NB4 (cell line): Measurements from ENCODE around the gene KCNQ2.

ENCODE experiments used
- DNase-seq: peaks from one replicate; pipeline ENCODE4 v3.0.0; 2010; ENCODE audit warnings: low read depth
- H3K4me3 ChIP-seq: one replicate; pipeline ENCODE4 v1.5.1; 2011; ENCODE audit warnings: mild to moderate bottlenecking, low read depth, low read length, moderate library complexity
- CTCF ChIP-seq: IDR thresholded peaks from one replicate; pipeline ENCODE4 v1.5.1; 2012; ENCODE audit warnings: low read depth, low read length
- MAX ChIP-seq: IDR thresholded peaks from 2 replicates; pipeline ENCODE4 v1.6.1; 2011; ENCODE audit warnings: low read depth, low read length
- MYC ChIP-seq: IDR thresholded peaks from 2 replicates; pipeline ENCODE4 v1.6.1; 2011; ENCODE audit warnings: low read depth, low read length
- POLR2A ChIP-seq: IDR thresholded peaks from 2 replicates; pipeline ENCODE4 v1.6.1; 2011; ENCODE audit warnings: mild to moderate bottlenecking; ENCODE audit not compliant: insufficient read length; ENCODE audit errors: extremely low read depth

Gene KCNQ2

GRCh38 chr20:63360850-63361518 is 111.5 kb downstream of the KCNQ2 start, which contains the start of gene CHRNA4:
Gene CHRNA4, minus strand, starts transcription at chr20:63361349. Its CDS starts 184 bp downstream, at chr20:63361165.
- TF ChIP-seq CTCF: no peak
- TF ChIP-seq MAX: no peak
- TF ChIP-seq POLR2A: no peak
- TF ChIP-seq MYC: no peak
- no peak within 1 kb of the TSS for H3K4me3 ChIP-seq
- no peak for DNase-seq

GRCh38 chr20:63359937-63360849 is 112.3 kb downstream of the KCNQ2 start:
- no peak overlapping the region for H3K4me3 ChIP-seq
- TF ChIP-seq MAX: no peak
- TF ChIP-seq MYC: no peak
- TF ChIP-seq POLR2A: no peak
- no peak for TF ChIP-seq CTCF
- DNase-seq: no peak

- no peak for TF ChIP-seq MAX
- TF ChIP-seq POLR2A: no peak
- no peak for TF ChIP-seq CTCF
- TF ChIP-seq MYC: no peak
- no peak for DNase-seq
- H3K4me3 ChIP-seq: no peak overlapping the region
Observed at GRCh38 chr20:63359164-63359934, 113.1 kb downstream of the KCNQ2 start.

GRCh38 chr20:63357921-63358905 is 114.2 kb downstream of the KCNQ2 start:
- no peak overlapping the region for H3K4me3 ChIP-seq
- no peak for DNase-seq
- TF ChIP-seq CTCF (no peak), MAX (no peak), MYC (no peak)
